Measurements from ENCODE around the gene METAP1.
"Not testable (repeated sequence)": the region's sequence is repeated elsewhere in the genome, so short reads cannot be mapped to it uniquely, and the experiment has no call there.

METAP1 gene

GRCh38 chr4:99061048-99061700 lies 65.7 kb downstream of the METAP1 start:
- no peak for ATAC-seq
- Mint-ChIP-seq H3K9me3 (peaks cover 3% of the 10 kb centered on the region), H3K27ac (no peak overlapping the region), H3K36me3 (peaks cover 66% of the 10 kb centered on the region), H3K4me3 (no peak overlapping the region), H3K27me3 (no peaks in the 10 kb centered on the region), H3K4me1 (peaks cover 10% of the 10 kb centered on the region)

GRCh38 chr4:99062120-99062519 lies 66.6 kb downstream of the METAP1 start:
- peaks cover 63% of the 10 kb centered on the region for H3K36me3 Mint-ChIP-seq
- peaks cover 3% of the 10 kb centered on the region for H3K9me3 Mint-ChIP-seq
- peaks cover 7% of the 10 kb centered on the region for H3K4me1 Mint-ChIP-seq
- ATAC-seq: no peak
- no peaks in the 10 kb centered on the region for H3K27me3 Mint-ChIP-seq
- peak overlapping the region; percentile 55 for H3K27ac Mint-ChIP-seq
- no peak overlapping the region for H3K4me3 Mint-ChIP-seq

GRCh38 chr4:99065521-99065920 lies 70.0 kb downstream of the METAP1 start:
- not testable (repeated sequence) for H3K4me1 Mint-ChIP-seq, ATAC-seq, H3K27ac Mint-ChIP-seq, H3K9me3 Mint-ChIP-seq, H3K27me3 Mint-ChIP-seq, H3K4me3 Mint-ChIP-seq
- peaks cover 44% of the 10 kb centered on the region for H3K36me3 Mint-ChIP-seq

- Mint-ChIP-seq H3K27ac (no peak overlapping the region), H3K36me3 (peaks cover 42% of the 10 kb centered on the region), H3K4me3 (no peak overlapping the region), H3K4me1 (no peaks in the 10 kb centered on the region), H3K9me3 (peaks cover 3% of the 10 kb centered on the region), H3K27me3 (no peaks in the 10 kb centered on the region)
- no peak for ATAC-seq
These were observed 72.1 kb downstream of the METAP1 start for GRCh38 chr4:99067617-99068016.

GRCh38 chr4:99071159-99071558 lies 75.6 kb downstream of the METAP1 start:
- Mint-ChIP-seq H3K27me3 (no peaks in the 10 kb centered on the region), H3K36me3 (peaks cover 43% of the 10 kb centered on the region), H3K4me1 (no peaks in the 10 kb centered on the region), H3K4me3 (no peak overlapping the region), H3K27ac (no peak overlapping the region), H3K9me3 (no peaks in the 10 kb centered on the region)
- no peak for ATAC-seq

- no peaks in the 10 kb centered on the region for H3K27me3 Mint-ChIP-seq
- no peak overlapping the region for H3K27ac Mint-ChIP-seq
- H3K4me3 Mint-ChIP-seq: no peak overlapping the region
- peaks cover 48% of the 10 kb centered on the region for H3K36me3 Mint-ChIP-seq
- H3K4me1 Mint-ChIP-seq: no peaks in the 10 kb centered on the region
- no peak for ATAC-seq
- H3K9me3 Mint-ChIP-seq: no peaks in the 10 kb centered on the region
These were observed 79.3 kb downstream of the METAP1 start for GRCh38 chr4:99074816-99075215.

GRCh38 chr4:99076292-99076976 lies 80.9 kb downstream of the METAP1 start:
- H3K36me3 Mint-ChIP-seq: peaks cover 50% of the 10 kb centered on the region
- no peaks in the 10 kb centered on the region for H3K9me3 Mint-ChIP-seq
- no peak overlapping the region for H3K27ac Mint-ChIP-seq
- no peak for ATAC-seq
- H3K4me1 Mint-ChIP-seq: no peaks in the 10 kb centered on the region
- no peaks in the 10 kb centered on the region for H3K27me3 Mint-ChIP-seq
- no peak overlapping the region for H3K4me3 Mint-ChIP-seq

- H3K9me3 Mint-ChIP-seq: no peaks in the 10 kb centered on the region
- no peak overlapping the region for H3K4me3 Mint-ChIP-seq
- H3K4me1 Mint-ChIP-seq: no peaks in the 10 kb centered on the region
- no peak overlapping the region for H3K27ac Mint-ChIP-seq
- H3K27me3 Mint-ChIP-seq: no peaks in the 10 kb centered on the region
- no peak for ATAC-seq
- peaks cover 44% of the 10 kb centered on the region for H3K36me3 Mint-ChIP-seq
These were observed 81.7 kb downstream of the METAP1 start for GRCh38 chr4:99077177-99077576.

GRCh38 chr4:99078336-99078735 lies 82.8 kb downstream of the METAP1 start:
- H3K27ac Mint-ChIP-seq: no peak overlapping the region
- H3K27me3 Mint-ChIP-seq: no peaks in the 10 kb centered on the region
- ATAC-seq: no peak
- H3K4me1 Mint-ChIP-seq: no peaks in the 10 kb centered on the region
- H3K9me3 Mint-ChIP-seq: no peaks in the 10 kb centered on the region
- no peak overlapping the region for H3K4me3 Mint-ChIP-seq
- peaks cover 41% of the 10 kb centered on the region for H3K36me3 Mint-ChIP-seq

GRCh38 chr4:99078931-99079624 lies 83.6 kb downstream of the METAP1 start:
- Mint-ChIP-seq H3K36me3 (peaks cover 41% of the 10 kb centered on the region), H3K4me1 (no peaks in the 10 kb centered on the region), H3K4me3 (no peak overlapping the region), H3K27me3 (no peaks in the 10 kb centered on the region), H3K27ac (no peak overlapping the region), H3K9me3 (no peaks in the 10 kb centered on the region)
- ATAC-seq: no peak

- H3K4me1 Mint-ChIP-seq: no peaks in the 10 kb centered on the region
- no peak overlapping the region for H3K4me3 Mint-ChIP-seq
- ATAC-seq: no peak
- no peaks in the 10 kb centered on the region for H3K9me3 Mint-ChIP-seq
- peaks cover 45% of the 10 kb centered on the region for H3K36me3 Mint-ChIP-seq
- peak overlapping the region; percentile 25 for H3K27ac Mint-ChIP-seq
- H3K27me3 Mint-ChIP-seq: no peaks in the 10 kb centered on the region
These were observed 84.2 kb downstream of the METAP1 start for GRCh38 chr4:99079625-99080295.

GRCh38 chr4:99080869-99081268 lies 85.3 kb downstream of the METAP1 start:
- peaks cover 49% of the 10 kb centered on the region for H3K36me3 Mint-ChIP-seq
- not testable (repeated sequence) for H3K27ac Mint-ChIP-seq, H3K27me3 Mint-ChIP-seq, H3K4me1 Mint-ChIP-seq, H3K4me3 Mint-ChIP-seq, H3K9me3 Mint-ChIP-seq, ATAC-seq

GRCh38 chr4:99082192-99082591 lies 86.7 kb downstream of the METAP1 start:
- H3K4me1 Mint-ChIP-seq: peaks cover 14% of the 10 kb centered on the region

GRCh38 chr4:99084595-99084994 lies 89.1 kb downstream of the METAP1 start:
- Mint-ChIP-seq H3K27me3 (no peaks in the 10 kb centered on the region), H3K27ac (no peak overlapping the region), H3K9me3 (no peaks in the 10 kb centered on the region), H3K4me3 (no peak overlapping the region), H3K4me1 (peaks cover 28% of the 10 kb centered on the region), H3K36me3 (peaks cover 35% of the 10 kb centered on the region)
- no peak for ATAC-seq

More at GRCh38 chr4:99082192-99082591, 86.7 kb downstream of the METAP1 start:
- H3K4me3 Mint-ChIP-seq: no peak overlapping the region
- no peaks in the 10 kb centered on the region for H3K9me3 Mint-ChIP-seq
- ATAC-seq: no peak
- peaks cover 43% of the 10 kb centered on the region for H3K36me3 Mint-ChIP-seq
- H3K27ac Mint-ChIP-seq: no peak overlapping the region
- no peaks in the 10 kb centered on the region for H3K27me3 Mint-ChIP-seq

- Mint-ChIP-seq H3K27ac (peak overlapping the region; percentile 97), H3K36me3 (peaks cover 22% of the 10 kb centered on the region), H3K4me3 (peak overlapping the region; percentile 95), H3K4me1 (peaks cover 50% of the 10 kb centered on the region), H3K9me3 (no peaks in the 10 kb centered on the region), H3K27me3 (no peaks in the 10 kb centered on the region)
- ATAC-seq: peak; percentile 9
These were observed 92.5 kb downstream of the METAP1 start for GRCh38 chr4:99088023-99088449.

Data from stimulated activated memory B cell treated with anti-CD40 and anti-IgM and Interleukin-4, amounts not matched to agents 10 μg/mL and 1 μg/mL and 100 μg/mL, for 72 hours (primary cell).